Right forelimb (tissue), 1 donor: ENCODE measurements around the gene PCP4.
"Not testable (repeated sequence)": the region's sequence is repeated elsewhere in the genome, so short reads cannot be mapped to it uniquely, and the experiment has no call there.

Experiments used
- DNase-seq: peaks from one replicate; pipeline ENCODE4 v3.0.0-alpha.2; 2018

The PCP4 gene

DNA sequence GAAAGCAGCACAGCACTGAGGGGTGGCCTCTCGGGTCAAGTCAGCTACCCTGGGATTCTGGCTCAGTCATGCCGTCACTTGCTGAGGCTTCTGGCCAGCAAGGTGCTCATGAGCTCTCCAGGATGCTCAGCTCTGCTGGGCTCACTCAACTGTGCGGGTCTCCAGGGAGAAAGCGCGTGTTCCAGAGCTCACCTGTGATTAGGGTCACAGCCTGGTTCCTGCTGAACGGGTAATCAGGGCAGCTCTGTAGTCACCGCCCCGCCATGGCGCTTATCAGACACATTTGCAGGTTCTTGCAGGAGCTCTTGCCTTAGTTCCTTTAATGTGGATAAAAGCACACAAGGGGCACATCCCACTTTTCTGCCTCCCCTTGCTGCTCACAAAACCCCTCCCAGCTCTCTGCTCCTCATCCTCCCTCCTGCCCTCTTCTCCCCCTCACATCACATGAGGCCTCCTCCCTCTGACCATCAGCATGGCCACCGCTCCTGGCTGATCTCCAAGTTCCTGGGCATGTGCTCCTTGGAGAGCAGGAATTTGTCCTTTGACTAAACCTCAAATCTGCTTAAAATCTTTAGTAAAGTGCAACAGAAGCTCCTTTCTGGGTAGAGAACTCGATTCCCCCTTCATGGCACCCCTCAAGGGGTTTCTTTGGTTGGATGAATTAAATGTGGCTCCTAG is 2.0 kb downstream of the PCP4 start:
- DNase-seq: no peak

DNA sequence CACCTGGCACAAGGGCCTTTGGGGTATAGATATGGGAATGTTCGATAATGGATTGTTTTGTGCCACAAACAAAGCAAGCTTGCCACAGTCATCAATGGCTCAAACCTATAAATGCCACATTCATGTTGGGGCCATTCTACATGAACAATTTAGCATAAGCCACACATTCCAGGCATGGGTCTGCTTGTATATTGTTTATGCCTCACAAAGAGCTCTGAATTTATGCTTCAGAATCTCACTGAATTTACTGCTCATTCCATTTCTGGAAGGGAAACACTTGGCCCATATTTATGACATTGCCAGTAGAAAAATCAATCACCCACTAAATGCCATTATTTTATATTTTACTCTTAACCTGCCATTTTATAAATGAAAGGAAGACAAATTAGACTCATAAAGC is 6.4 kb downstream of the PCP4 start:
- no peak for DNase-seq

DNA sequence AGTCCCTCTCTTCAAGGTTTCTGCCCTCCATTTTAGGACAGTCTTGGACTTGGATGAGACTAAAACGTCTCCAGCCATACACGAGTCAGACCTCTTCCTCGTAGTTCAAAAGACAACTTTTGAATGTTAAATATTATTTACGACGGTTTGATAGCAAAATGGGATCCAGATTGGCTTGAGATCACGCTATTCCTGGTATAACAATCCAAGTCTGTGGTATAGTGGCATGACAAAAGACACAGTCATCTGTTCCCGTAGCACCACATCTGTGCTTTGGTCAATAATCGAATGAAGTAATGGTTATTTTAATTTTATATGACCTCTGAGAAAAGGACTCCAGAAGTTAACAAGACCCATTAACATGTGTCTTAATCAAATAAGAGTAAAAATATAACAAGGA is 7.0 kb downstream of the PCP4 start:
- DNase-seq: no peak

DNA sequence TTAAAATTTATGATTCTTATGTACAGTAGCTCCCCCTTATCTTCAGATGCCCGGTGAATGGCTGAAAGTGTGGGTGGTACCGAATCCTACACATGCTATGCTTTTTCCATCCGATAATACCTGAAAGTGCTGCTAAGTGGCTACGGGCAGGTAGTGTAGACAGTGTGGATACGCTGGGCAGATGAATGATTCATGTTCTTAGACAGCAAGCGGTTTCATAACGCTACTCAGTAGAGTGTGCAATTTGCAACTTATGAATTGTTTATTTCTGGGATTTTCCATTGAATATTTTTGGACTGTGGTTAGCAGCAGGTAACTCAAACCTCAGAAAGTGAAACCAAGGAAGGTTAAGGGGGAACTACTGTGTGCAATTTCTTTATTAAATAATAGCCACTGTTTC is 7.5 kb downstream of the PCP4 start:
- DNase-seq: no peak

DNA sequence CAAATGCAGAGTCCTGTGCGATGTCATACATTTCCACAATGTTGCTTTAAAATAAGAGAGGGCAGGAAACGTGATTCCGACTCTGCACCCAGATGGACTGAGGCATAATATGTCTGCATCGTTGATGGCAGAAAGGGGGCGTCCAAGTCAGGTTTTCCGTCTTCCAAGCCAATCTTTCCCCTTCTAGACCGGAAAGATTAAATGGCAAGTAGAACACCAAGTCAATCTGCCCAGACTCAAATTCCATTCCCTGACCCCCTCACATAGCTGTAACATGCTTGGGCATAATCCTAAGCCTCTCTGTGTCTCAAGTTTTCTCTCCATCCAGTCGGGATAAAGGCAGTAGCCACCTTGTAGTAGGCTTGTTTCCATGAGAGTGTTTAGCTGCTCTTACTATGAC is 14.4 kb downstream of the PCP4 start:
- no peak for DNase-seq

DNA sequence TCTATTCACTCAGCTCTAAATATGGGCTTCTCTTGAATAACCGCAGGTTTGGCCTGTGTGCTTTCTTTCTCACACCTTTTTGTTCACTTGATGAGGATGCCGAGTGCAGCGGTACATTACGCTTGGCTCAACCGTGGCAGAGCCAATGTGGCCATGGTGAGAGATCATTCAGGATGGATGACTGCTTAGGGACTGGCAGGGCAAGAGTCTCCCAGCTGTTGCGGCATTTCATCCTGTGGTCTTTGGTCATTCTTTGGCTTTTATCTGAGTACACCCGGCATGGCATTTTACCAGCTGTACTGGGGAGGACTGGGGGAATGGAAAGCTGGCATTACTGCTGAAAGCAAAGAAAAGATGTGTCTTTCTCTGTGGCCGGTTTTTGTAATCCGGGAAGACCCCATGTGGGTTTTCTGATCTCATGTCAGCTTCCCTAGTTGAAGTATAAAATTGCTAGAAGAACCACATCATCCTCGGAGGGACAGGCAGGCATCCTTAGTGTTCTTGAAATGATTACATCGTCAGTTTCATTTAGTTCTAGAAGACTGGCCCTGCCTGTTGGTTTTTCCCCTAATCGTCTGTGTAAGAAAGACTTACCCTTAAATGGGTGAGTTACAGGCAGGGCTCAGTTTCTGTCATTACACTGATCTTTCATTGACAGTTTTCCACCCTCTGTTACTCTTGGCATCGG is 15.1 kb downstream of the PCP4 start:
- no peak for DNase-seq

GRCh38 chr21:39882839-39883195 is 15.6 kb downstream of the PCP4 start:
- DNase-seq: no peak

GRCh38 chr21:39885119-39885848 is 18.0 kb downstream of the PCP4 start:
- peak; percentile 61 for DNase-seq

DNA sequence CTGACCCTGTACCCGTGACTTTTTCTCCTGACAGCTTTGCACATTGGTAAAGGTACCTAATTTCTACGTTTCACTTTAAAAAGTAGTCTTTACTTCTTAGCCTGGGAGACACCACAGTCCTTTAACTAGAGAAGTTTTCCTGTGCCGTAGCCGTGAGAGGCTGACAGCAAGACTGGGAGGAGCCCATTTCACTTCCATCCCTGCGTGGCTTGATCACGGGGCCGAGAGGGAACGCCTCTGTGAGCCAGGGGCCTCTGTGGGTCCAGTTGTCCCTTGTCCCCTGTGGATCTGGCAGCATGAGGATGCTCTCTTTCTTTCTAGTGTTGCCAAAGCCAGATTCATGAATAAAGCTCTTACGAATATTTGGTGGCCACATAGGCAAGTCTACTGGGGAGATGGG is 21.6 kb downstream of the PCP4 start:
- DNase-seq: no peak

DNA sequence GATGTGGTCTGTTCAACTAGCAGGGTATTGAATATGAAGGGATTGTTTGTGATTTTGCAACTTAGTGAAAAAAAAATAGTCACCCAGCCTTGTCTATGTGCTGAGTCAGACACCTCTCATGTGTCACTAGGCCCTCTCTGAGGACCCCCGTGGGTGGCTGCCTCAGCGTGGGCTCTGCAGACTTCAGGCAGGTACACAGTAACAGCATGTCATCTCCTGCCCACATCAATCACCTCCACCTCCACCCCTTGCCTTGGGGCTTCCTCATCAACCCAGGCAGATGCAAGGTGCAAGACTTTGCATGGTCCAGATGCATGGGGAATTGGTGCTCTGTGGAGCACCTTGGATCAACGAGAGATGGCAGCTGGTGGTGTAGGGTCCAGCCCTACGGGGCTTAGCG is 23.9 kb downstream of the PCP4 start:
- DNase-seq: no peak

DNA sequence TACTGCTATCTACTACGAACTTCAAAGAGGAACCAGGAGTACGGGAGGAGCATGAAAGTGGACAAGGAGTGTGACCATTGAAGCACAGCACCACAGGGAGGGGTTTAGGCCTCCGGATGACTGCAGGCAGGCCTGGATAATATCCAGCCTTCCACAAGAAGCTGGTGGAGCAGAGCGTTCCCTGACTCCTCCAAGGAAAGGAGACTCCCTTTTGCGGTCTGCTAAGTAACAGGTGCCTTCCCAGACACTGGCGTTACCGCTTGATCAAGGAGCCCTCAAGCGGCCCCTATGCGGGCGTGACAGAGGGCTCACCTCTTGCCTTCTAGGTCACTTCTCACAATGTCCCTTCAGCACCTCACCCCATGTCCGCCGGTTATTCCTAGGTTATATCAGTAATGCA is 24.6 kb downstream of the PCP4 start:
- DNase-seq: not testable (repeated sequence)

DNA sequence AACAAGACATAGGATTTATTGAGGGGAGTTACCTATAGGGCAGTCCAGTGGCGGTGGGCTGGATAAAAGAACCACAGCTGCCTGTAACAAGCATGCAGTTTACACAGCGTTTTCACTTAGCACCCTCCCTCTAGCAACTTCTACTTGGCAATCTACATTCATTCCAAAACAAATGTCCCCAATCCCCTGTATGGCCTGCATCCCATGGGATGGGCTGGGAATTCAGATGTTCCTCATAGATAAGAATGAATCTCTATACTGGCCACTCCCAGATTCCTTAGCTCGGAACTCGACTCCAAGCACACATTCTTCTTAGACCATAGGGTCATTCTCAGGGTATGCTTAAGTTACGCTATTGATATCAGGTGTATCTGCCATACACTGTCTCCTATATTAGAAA is 33.3 kb downstream of the PCP4 start:
- no peak for DNase-seq

GRCh38 chr21:39900911-39901310 is 33.7 kb downstream of the PCP4 start:
- no peak for DNase-seq

- DNase-seq: no peak
These were observed 35.7 kb downstream of the PCP4 start for GRCh38 chr21:39902986-39903385.

DNA sequence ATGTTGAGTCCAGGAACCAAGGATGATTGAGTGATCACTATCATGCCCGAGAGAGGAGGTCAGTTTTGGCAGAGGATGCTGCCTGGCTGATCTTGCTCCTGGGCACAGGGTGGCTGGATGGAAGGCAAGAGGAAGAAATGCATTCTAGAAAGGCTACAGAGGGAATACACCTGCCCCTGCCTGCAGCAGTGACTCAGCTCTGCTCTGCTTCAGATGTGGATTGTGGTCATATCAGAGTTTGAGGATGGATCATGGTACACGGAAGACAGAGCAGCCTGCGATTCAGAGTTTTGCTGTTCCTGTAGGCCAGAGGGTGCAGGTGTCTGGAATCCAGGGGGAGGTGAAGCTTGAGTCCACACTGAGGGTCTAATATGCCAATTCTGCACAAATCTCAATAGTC is 37.2 kb downstream of the PCP4 start:
- no peak for DNase-seq

- no peak for DNase-seq
These were observed 41.2 kb downstream of the PCP4 start for GRCh38 chr21:39908265-39908923.

GRCh38 chr21:39911286-39912199 is 44.3 kb downstream of the PCP4 start:
- no peak for DNase-seq

DNA sequence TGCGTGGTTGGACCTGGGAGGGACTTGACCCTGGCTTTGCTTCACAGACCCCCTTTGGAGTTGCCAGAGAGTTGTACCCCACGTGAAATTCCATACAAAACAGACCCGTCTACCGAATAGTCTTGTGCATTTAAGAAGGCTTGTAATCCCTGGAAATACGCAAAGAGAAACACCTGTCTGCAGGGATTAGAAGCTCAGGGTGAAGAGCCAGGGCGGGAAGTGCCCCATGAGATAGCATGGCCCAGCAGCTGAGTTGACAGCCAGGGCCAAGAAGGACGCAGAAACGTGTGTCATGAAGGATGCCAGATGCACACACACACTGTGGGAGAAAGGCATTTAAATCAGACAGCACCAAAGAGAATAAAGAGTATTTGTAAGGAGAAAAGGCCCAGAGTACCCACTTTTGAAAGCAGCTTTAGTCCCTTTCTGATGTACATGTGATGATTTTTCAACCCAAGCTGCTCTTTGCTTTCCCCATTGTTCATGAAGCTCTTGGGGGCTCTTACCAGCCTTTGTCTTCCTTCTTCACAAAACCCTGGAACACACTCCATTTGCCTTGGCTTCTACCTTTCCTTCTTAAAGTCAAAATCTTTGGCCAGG is 46.6 kb downstream of the PCP4 start:
- DNase-seq: no peak

DNA sequence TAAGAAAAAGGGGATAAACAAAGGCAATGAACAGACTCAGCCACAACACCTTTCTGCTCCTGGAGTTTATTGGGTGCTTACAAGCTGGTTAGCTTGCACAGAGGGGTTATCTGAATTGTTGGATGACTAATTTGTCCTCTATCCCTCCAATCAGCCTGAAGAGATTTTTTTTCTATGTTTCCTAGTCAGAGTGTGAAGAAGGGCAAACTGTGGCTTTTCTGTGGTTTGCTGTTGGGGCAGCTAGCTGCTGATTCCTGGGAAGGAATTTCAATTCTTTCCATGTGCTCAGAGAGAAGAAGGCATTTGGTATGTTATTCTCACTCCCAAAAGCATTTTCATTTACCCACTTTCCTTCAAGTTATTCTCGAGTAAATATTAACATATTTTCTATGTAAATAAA is 48.6 kb downstream of the PCP4 start:
- DNase-seq: no peak

- no peak for DNase-seq
These were observed 51.3 kb downstream of the PCP4 start for GRCh38 chr21:39918558-39918957.

DNA sequence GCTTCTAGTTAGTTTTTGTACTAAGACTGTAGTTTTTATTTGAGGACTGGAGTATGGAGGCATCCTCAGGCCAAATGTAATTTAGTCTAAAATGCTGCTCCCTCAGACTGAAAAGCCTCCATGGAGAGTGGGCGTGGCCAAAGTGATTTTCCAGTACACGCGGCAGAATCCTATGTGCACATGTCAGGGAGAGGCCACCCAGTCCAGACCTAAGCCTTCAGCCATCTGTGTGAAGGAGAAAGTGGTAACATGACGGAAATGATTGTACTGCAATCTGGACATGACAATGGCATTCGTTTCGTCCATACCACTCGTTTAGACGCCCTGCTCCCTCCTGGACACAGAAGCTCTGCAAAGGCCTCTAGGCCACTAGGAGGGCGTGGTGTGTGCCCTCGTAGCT is 56.2 kb downstream of the PCP4 start:
- DNase-seq: no peak
